Neutrophil (primary cell): ENCODE data around the gene CBLB.

ENCODE experiments used
- H3K27ac ChIP-seq: fragments of 200-600 bp; sonication (generic); 2 replicates; pipeline ENCODE4 v1.5.1; 2016; ENCODE audit warnings: mild to moderate bottlenecking, moderate library complexity
- H3K27me3 ChIP-seq: fragments of 200-600 bp; sonication (generic); 2 replicates; pipeline ENCODE4 v1.6.0; 2016; ENCODE audit warnings: mild to moderate bottlenecking
- H3K36me3 ChIP-seq: fragments of 200-600 bp; sonication (generic); 2 replicates; pipeline ENCODE4 v1.5.1; 2017
- H3K4me1 ChIP-seq, 2 experiments: fragments of 200-600 bp in 1 of 2; sonication (generic) in 1 of 2; 1 replicate in 1 of 2; 2 replicates in 1 of 2; pipeline versions ENCODE4 v1.5.1 to v1.6.1; 2013 to 2016; ENCODE audit warnings: low read depth in 1 of 2, low read length in 1 of 2, mild to moderate bottlenecking in 1 of 2, moderate library complexity in 1 of 2; ENCODE audit not compliant: control insufficient read depth in 1 of 2, insufficient read depth in 1 of 2
- H3K4me3 ChIP-seq, 2 experiments: fragments of 200-600 bp in 1 of 2; sonication (generic) in 1 of 2; 1 replicate in 1 of 2; 2 replicates in 1 of 2; pipeline ENCODE4 v1.5.1; 2013 to 2016; ENCODE audit warnings: low read depth in 1 of 2, low read length in 1 of 2, mild to moderate bottlenecking in 1 of 2, moderate library complexity in 1 of 2
- H3K9me3 ChIP-seq: fragments of 200-600 bp; sonication (generic); 2 replicates; pipeline ENCODE4 v1.5.1; 2016
- TF ChIP-seq, protein P1 (sequence below): fragments of 200-600 bp; sonication (generic); IDR thresholded peaks from 2 replicates; pipeline ENCODE4 v1.5.1; 2016; ENCODE audit warnings: antibody characterized with exemption

CBLB gene

DNA sequence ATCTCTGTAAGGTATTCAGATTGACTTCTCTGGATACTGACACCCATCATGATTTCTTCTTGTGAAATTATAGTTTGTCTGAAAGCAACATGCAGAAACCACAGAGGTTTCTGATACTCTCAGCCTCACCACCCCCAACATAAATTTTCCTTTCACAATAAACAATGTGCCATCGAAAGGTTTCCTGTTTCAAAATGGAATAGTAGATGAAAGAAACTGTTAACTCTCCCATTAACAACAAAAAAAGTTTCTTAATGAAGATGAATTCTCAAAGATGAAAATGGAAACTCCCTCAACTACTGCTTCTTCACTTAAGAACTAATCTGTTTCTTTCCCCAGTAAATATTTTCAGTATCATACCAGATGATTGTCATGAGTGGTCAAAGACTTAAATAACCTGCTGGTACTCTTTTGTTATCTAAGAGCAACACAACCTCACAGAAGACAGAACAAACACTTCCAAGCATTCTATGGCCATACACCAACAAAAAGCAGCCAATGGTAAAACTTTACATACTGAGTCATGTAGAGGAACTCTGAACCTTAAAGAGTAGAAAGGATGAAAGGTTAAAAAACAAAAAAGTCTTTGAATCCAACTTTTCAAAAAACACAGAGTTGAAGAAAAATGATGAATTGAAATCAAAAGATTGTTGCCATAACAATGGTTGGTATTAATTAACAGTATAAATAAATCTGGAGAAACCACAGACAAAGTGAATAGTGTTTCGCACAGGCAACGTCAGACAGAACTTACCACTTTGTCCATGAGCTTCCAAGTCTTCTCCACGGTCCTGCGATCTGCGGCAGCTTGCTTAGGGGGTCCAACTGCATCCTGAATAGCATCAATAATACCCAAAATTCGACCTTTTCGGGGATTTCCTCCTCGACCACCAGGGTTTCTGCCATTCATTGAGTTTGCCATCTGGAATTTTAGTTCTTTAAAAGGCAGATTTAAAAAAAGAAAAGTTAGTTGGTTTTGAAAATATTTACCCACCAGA is 1.9 kb downstream of the CBLB start:
- Histone ChIP-seq H3K4me1 (peaks cover 28 to 40% of the 10 kb centered on the region in 2 experiments), H3K27me3 (no peaks in the 10 kb centered on the region), H3K4me3 (peak overlapping the region; percentile 90 to 91), H3K27ac (no peak overlapping the region), H3K9me3 (no peaks in the 10 kb centered on the region), H3K36me3 (peaks cover 8% of the 10 kb centered on the region)
- TF ChIP-seq, protein P1, sequence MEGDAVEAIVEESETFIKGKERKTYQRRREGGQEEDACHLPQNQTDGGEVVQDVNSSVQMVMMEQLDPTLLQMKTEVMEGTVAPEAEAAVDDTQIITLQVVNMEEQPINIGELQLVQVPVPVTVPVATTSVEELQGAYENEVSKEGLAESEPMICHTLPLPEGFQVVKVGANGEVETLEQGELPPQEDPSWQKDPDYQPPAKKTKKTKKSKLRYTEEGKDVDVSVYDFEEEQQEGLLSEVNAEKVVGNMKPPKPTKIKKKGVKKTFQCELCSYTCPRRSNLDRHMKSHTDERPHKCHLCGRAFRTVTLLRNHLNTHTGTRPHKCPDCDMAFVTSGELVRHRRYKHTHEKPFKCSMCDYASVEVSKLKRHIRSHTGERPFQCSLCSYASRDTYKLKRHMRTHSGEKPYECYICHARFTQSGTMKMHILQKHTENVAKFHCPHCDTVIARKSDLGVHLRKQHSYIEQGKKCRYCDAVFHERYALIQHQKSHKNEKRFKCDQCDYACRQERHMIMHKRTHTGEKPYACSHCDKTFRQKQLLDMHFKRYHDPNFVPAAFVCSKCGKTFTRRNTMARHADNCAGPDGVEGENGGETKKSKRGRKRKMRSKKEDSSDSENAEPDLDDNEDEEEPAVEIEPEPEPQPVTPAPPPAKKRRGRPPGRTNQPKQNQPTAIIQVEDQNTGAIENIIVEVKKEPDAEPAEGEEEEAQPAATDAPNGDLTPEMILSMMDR = no peak

DNA sequence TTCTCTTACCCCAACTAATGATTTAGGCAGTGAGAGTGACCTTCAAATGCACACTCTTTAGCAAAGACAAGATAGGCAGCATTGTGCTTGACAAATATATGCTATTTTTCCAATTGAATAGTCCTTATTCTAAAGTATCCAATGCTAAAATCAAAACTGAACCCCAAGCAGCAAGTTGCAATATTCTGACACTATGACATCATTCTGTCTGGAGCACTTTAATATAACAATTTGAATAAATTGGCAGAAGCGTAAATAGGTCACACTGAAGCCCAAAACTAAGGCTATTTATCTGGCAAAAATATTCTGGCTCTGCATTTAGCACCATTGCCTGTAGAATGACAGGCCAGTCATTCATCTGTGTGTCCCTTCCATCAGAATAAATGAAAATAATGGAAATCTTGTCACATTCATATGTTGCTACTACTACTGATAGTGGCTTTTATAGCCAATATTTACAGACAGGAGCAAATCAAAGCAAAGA is 2.9 kb downstream of the CBLB start:
- Histone ChIP-seq H3K27me3 (no peaks in the 10 kb centered on the region), H3K4me3 (no peak overlapping the region), H3K27ac (no peak overlapping the region), H3K9me3 (no peaks in the 10 kb centered on the region), H3K4me1 (peaks cover 28 to 40% of the 10 kb centered on the region in 2 experiments), H3K36me3 (peaks cover 8% of the 10 kb centered on the region)
- TF ChIP-seq, protein P1 = no peak

DNA sequence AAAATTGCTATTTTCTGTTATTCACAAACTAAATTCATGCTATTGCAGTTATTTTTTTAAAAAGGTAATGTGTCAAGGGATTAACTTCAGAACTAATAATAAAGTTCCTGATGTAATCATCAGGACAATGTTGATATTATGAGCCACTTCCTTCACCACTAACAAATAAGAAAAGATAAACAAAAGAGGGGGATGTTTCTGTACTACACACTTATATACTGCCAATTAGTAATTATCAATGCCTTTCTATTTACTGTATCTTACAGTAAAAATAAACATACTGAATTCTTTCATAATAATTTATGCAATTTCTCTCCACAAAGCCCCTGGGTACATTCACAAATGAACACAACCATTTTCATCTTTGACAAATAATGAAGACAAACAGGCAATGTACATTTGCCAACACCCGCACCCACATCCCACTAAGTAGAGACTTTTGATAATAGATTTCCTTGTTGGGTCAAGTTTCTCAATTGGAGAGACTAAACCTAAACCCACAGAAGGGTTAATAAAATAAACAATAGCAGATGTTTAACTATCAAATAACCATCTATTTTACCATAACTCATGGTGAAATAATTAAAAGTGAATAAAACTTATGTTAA is 3.7 kb downstream of the CBLB start:
- Histone ChIP-seq H3K9me3 (no peaks in the 10 kb centered on the region), H3K36me3 (peaks cover 8% of the 10 kb centered on the region), H3K4me3 (no peak overlapping the region), H3K4me1 (peaks cover 28 to 40% of the 10 kb centered on the region in 2 experiments), H3K27me3 (no peaks in the 10 kb centered on the region), H3K27ac (no peak overlapping the region)
- TF ChIP-seq, protein P1 = no peak

DNA sequence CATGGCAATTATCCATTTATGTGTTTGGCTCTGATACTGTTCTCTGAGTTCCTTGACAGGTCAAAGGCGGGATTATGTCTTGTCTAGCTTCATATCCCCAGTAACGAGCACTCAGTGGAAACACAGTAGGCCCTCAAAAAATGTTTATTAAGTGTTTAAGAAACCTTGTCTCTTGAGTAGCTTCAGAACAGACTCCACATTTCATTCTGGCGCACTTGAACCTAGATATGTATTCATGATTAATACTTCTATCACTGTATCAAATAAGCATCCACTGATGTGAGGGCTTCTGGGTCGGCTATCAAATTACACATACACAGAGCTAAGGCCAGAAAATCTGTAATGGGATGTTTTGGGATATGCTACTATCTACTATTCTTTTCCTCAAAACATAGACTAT is 4.6 kb downstream of the CBLB start:
- TF ChIP-seq, protein P1 = no peak
- H3K4me1 ChIP-seq = peaks cover 21 to 34% of the 10 kb centered on the region in 2 experiments
- no peaks in the 10 kb centered on the region for H3K27me3 ChIP-seq
- H3K27ac ChIP-seq = no peak overlapping the region
- H3K9me3 ChIP-seq = no peaks in the 10 kb centered on the region
- H3K36me3 ChIP-seq = peaks cover 8% of the 10 kb centered on the region
- H3K4me3 ChIP-seq = no peak overlapping the region

DNA sequence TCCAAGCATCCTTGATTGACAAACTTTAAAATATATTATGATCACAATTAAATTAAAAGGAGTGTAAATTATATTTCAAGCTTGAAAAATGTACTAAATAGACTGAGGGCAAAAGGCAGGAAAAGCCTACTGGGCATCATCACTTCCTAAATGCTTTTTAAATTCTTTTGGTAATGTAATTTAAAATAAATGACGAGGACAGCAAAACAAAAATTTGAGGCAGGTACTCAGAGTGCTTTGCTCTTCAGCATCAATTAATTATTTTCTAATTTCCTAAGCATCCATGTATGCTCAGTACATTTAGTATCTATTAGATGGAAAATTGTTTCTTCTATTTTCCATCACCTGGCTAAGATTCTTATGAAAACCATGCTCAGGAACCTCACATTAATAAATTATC is 5.2 kb downstream of the CBLB start:
- H3K27me3 ChIP-seq = no peaks in the 10 kb centered on the region
- no peak overlapping the region for H3K27ac ChIP-seq
- TF ChIP-seq, protein P1 = no peak
- H3K4me3 ChIP-seq = no peak overlapping the region
- H3K4me1 ChIP-seq = peaks cover 21 to 34% of the 10 kb centered on the region in 2 experiments
- peaks cover 8% of the 10 kb centered on the region for H3K36me3 ChIP-seq
- H3K9me3 ChIP-seq = no peaks in the 10 kb centered on the region
